Measurements from ENCODE around the gene SEMA3C.

DNA sequence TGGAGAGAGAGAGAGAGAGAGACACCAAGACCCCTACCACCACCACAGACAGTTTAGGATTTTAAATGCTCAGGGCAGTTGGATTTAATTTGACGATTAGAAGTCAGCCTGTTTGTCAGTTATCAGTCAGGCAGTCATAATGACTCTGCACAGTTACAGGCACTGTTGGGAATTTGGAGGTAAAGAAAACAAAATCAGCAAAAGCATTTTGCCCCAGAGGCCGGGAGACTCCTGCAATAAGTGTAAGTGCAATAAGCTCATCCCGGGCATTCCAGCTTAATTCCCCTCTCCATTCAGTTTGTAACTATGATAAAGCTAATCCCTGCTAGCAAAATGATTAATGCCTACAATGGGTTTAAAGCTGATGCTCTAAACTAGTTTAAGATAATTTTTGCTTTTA, 13.5 kb downstream of the SEMA3C start:
- TF ChIP-seq, protein P1, sequence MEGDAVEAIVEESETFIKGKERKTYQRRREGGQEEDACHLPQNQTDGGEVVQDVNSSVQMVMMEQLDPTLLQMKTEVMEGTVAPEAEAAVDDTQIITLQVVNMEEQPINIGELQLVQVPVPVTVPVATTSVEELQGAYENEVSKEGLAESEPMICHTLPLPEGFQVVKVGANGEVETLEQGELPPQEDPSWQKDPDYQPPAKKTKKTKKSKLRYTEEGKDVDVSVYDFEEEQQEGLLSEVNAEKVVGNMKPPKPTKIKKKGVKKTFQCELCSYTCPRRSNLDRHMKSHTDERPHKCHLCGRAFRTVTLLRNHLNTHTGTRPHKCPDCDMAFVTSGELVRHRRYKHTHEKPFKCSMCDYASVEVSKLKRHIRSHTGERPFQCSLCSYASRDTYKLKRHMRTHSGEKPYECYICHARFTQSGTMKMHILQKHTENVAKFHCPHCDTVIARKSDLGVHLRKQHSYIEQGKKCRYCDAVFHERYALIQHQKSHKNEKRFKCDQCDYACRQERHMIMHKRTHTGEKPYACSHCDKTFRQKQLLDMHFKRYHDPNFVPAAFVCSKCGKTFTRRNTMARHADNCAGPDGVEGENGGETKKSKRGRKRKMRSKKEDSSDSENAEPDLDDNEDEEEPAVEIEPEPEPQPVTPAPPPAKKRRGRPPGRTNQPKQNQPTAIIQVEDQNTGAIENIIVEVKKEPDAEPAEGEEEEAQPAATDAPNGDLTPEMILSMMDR (IDR thresholded peaks at IDR 0.05), result no peak
- TF ChIP-seq POLR2A (IDR thresholded peaks at IDR 0.05), result no peak
